PC-9 (cell line): ENCODE measurements around the gene DHRS7B.

Experiments
- CTCF ChIP-seq: fragments of 200-600 bp; sonication (generic); conservative IDR thresholded peaks from 2 replicates; pipeline ENCODE4 v1.6.1; 2017; ENCODE audit warnings: mixed run types, antibody characterized with exemption, mild to moderate bottlenecking, moderate library complexity
- EZH2 ChIP-seq: fragments of 200-600 bp; sonication (generic); IDR thresholded peaks from 2 replicates; pipeline ENCODE4 v1.8.0; 2017; ENCODE audit warnings: antibody characterized with exemption, low read depth

GRCh38 chr17:21125862-21126261 lies 902 bp upstream of the DHRS7B start:
- TF ChIP-seq CTCF: no peak
- TF ChIP-seq EZH2: no peak
